Measurements from ENCODE around the gene MTMR4. TPM values are rescaled to one million over a fixed set of nuclear protein-coding genes. Genes with fewer than 3 reads are reported as not detected.
A peak's percentile ranks its signal among the peaks of the same experiment; 100 is the strongest.

The MTMR4 gene
- total RNA-seq, 2 experiments from 2014 or later, result 57.9 to 63.8 TPM

- H3K9me3 Mint-ChIP-seq (ENCODE audit: low read depth), result no peaks in the 10 kb centered on the region
- peaks cover 48% of the 10 kb centered on the region for H3K4me1 Mint-ChIP-seq
- ATAC-seq (peak; percentile 86), DNase-seq (peak; percentile 100)
- peak overlapping the region; percentile 86 for H3K4me3 Mint-ChIP-seq
- peaks cover 3% of the 10 kb centered on the region for H3K27me3 Mint-ChIP-seq
- H3K27ac Mint-ChIP-seq, result peak overlapping the region; percentile 93
- CTCF ChIA-PET, result interaction anchor here (0.5 to 5.1 kb wide), 15 partner anchors 13 to 487 kb away, joined by 3 to 30 read pairs (median 7); partner anchors contain the start of genes RAD51C and TEX14
- H3K36me3 Mint-ChIP-seq, result peaks cover 3% of the 10 kb centered on the region
Observed at GRCh38 chr17:58517928-58518609, 3.6 kb upstream of the MTMR4 start.

- H3K4me3 Mint-ChIP-seq, result peak overlapping the region; percentile 86
- H3K27ac Mint-ChIP-seq, result peak overlapping the region; percentile 93
- CTCF ChIA-PET, result interaction anchor here (1.2 to 2.4 kb wide), 7 partner anchors 18 to 487 kb away, joined by 3 to 20 read pairs (median 9); partner anchors contain the start of genes RAD51C and TEX14
- ATAC-seq (no peak), DNase-seq (no peak)
- peaks cover 3% of the 10 kb centered on the region for H3K27me3 Mint-ChIP-seq
- H3K9me3 Mint-ChIP-seq (ENCODE audit: low read depth), result no peaks in the 10 kb centered on the region
- peaks cover 53% of the 10 kb centered on the region for H3K4me1 Mint-ChIP-seq
- peaks cover 3% of the 10 kb centered on the region for H3K36me3 Mint-ChIP-seq
Observed at GRCh38 chr17:58517378-58517927, 3.0 kb upstream of the MTMR4 start.

DNA sequence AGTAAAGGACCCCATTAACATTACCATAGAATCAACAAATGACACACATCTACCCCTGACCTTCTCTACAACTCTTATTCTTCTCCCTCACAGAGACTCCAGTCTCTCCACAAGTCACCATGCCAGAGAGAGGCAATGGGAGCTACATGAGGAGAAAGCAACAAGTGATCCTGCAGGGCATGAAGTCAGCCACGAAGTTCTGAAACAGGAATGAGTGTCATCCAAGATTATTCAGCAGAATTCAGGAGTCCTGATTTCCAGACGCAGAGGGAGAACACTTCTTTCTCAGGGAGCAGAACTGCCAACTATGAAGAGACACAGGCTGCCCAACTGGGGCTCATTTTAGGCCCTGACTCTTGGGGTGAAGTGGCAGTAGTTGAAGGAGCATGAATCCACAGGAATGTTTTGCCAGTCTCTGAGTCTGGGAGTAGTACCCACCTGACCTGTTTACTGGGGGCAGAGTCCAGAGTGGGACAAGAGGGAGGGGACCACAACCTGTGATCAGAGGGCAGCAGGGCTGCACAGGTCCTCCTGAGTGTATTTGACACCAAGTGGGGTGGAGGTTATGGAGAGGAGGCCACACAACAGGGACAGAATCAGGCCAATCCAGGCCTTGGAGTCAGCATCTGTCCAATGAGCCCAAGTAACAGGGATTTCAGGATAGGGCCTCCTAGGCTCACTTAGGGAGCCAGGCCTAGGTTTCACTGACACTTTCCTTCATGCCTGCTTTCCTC is 2.4 kb upstream of the MTMR4 start:
- DNase-seq, result no peak
- H3K27ac Mint-ChIP-seq, result peak overlapping the region; percentile 93
- H3K9me3 Mint-ChIP-seq (ENCODE audit: low read depth), result no peaks in the 10 kb centered on the region
- peaks cover 56% of the 10 kb centered on the region for H3K4me1 Mint-ChIP-seq
- ATAC-seq, result no peak
- peaks cover 3% of the 10 kb centered on the region for H3K36me3 Mint-ChIP-seq
- H3K4me3 Mint-ChIP-seq, result peak overlapping the region; percentile 86
- peaks cover 3% of the 10 kb centered on the region for H3K27me3 Mint-ChIP-seq
- CTCF ChIA-PET, result interaction anchor here (1.5 kb wide), 1 partner anchor 18 kb away, joined by 3 read pairs; no protein-coding TSS in a partner anchor

DNA sequence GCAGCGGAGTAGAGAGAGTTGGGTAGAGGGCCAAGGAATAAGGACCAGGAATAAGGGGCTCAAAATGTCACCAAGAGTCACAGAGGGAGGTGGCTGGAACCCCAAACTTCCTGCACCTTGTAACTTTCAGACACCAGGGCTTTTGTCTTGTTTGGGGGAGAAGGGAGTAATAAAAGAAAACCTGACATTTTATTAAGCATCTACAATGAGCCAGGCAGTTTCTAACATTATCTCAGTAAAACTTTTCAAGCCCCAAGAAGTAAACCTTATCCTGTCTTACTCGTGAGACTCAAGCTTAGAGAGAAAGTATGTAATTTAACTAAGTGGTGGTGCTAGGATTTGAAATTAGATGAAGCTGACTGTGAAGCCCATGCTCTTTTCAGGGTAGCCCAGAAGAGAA is 848 bp upstream of the MTMR4 start:
- Mint-ChIP-seq H3K9me3 (ENCODE audit: low read depth) (no peaks in the 10 kb centered on the region), H3K4me3 (peak overlapping the region; percentile 60), H3K27me3 (peaks cover 3% of the 10 kb centered on the region), H3K4me1 (peaks cover 61% of the 10 kb centered on the region), H3K36me3 (peaks cover 17% of the 10 kb centered on the region), H3K27ac (peak overlapping the region; percentile 60)
- CTCF ChIA-PET, result interaction anchor here (1.3 to 1.5 kb wide), 3 partner anchors 12 to 266 kb away, joined by 3 to 6 read pairs (median 4); no protein-coding TSS in a partner anchor
- no peak for ATAC-seq
- no peak for DNase-seq

GRCh38 chr17:58514770-58515157 is 326 bp upstream of the MTMR4 start:
- peak overlapping the region; percentile 60 for H3K27ac Mint-ChIP-seq
- CTCF ChIA-PET, result interaction anchor here (1.2 to 1.5 kb wide), 4 partner anchors 12 to 265 kb away, joined by 3 to 6 read pairs (median 4); no protein-coding TSS in a partner anchor
- H3K9me3 Mint-ChIP-seq (ENCODE audit: low read depth), result no peaks in the 10 kb centered on the region
- peak overlapping the region; percentile 60 for H3K4me3 Mint-ChIP-seq
- DNase-seq (no peak), ATAC-seq (no peak)
- H3K27me3 Mint-ChIP-seq, result peaks cover 3% of the 10 kb centered on the region
- peaks cover 21% of the 10 kb centered on the region for H3K36me3 Mint-ChIP-seq
- H3K4me1 Mint-ChIP-seq, result peaks cover 60% of the 10 kb centered on the region

DNA sequence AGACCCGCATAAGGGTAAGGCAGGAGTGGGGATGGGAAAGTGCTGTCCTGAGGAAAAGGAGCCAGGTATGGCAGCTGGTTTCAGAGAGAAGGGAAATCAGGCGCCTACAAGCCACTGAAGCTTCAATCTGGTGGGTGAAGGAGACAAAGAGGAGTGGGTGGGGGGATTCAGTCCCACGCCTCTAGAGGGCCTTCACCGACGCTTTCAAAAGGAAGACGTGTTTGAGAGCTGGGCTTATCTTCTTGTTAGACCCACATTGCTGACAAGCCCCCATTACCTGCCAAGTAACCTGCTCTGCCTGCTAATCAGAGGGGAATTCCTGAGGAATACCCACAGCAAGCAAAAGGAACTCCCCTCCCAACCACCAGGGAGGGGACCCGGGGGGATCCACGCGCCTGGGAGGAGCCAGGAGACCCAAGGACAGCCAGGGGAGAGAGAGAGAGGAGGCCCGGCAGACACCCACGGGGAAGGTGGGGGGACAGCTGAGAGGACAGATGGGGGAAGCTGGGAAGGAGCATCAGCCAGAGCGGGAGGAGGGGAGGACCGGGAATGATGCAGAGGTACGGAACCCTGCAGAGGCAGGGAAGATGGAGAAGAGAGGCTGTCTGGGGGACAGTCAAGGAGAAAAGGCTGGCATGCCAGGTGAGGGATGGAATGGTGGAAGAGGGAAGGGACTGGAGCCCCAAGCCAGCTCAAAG is 1.0 kb downstream of the MTMR4 start:
- ATAC-seq (no peak), DNase-seq (no peak)
- H3K27me3 Mint-ChIP-seq, result peaks cover 3% of the 10 kb centered on the region
- H3K4me3 Mint-ChIP-seq, result peak overlapping the region; percentile 84
- CTCF ChIA-PET, result interaction anchor here (0.8 to 1.2 kb wide), 2 partner anchors 23 to 26 kb away, joined by 3 to 4 read pairs; no protein-coding TSS in a partner anchor
- peaks cover 59% of the 10 kb centered on the region for H3K4me1 Mint-ChIP-seq
- peaks cover 26% of the 10 kb centered on the region for H3K36me3 Mint-ChIP-seq
- H3K27ac Mint-ChIP-seq, result peak overlapping the region; percentile 77
- no peaks in the 10 kb centered on the region for H3K9me3 Mint-ChIP-seq (ENCODE audit: low read depth)

DNA sequence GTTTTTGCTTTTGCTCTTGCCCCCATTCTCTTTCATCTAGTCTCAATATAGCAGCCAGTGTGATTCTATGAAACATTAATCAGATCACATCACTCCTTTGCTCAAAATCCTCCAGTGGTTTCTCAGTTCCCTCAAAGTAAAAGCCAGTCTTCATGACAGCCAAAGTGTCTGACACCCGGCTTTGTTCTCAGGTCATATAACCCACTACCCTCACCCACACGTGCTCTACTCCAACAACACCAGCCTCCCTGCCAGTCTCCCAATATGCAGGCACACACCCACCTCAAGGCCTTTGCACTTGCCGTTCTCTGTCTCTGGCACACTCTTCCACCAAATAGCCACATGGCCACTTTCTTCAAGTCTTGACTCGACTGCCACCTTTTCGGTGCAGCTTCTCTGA is 4.4 kb downstream of the MTMR4 start:
- DNase-seq (no peak), ATAC-seq (no peak)
- Mint-ChIP-seq H3K36me3 (peaks cover 34% of the 10 kb centered on the region), H3K9me3 (ENCODE audit: low read depth) (no peaks in the 10 kb centered on the region), H3K4me3 (no peak overlapping the region), H3K27me3 (no peaks in the 10 kb centered on the region), H3K27ac (no peak overlapping the region), H3K4me1 (peaks cover 36% of the 10 kb centered on the region)
- CTCF ChIA-PET, result no interaction called here

GRCh38 chr17:58508341-58509067 is 5.9 kb downstream of the MTMR4 start:
- Mint-ChIP-seq H3K27ac (no peak overlapping the region), H3K4me3 (no peak overlapping the region), H3K4me1 (peaks cover 29% of the 10 kb centered on the region), H3K9me3 (ENCODE audit: low read depth) (no peaks in the 10 kb centered on the region), H3K27me3 (no peaks in the 10 kb centered on the region), H3K36me3 (peaks cover 44% of the 10 kb centered on the region)
- no peak for DNase-seq
- ATAC-seq, result no peak
- CTCF ChIA-PET, result no interaction called here

- no peak for ATAC-seq
- H3K27ac Mint-ChIP-seq, result no peak overlapping the region
- no peaks in the 10 kb centered on the region for H3K27me3 Mint-ChIP-seq
- DNase-seq, result no peak
- no peak overlapping the region for H3K4me3 Mint-ChIP-seq
- H3K36me3 Mint-ChIP-seq, result peaks cover 53% of the 10 kb centered on the region
- CTCF ChIA-PET, result no interaction called here
- peaks cover 17% of the 10 kb centered on the region for H3K4me1 Mint-ChIP-seq
- no peaks in the 10 kb centered on the region for H3K9me3 Mint-ChIP-seq (ENCODE audit: low read depth)
Observed at GRCh38 chr17:58507123-58507634, 7.3 kb downstream of the MTMR4 start.

GRCh38 chr17:58506354-58507080 is 7.9 kb downstream of the MTMR4 start:
- no peaks in the 10 kb centered on the region for H3K27me3 Mint-ChIP-seq
- no peak overlapping the region for H3K27ac Mint-ChIP-seq
- ATAC-seq (no peak), DNase-seq (no peak)
- H3K36me3 Mint-ChIP-seq, result peaks cover 50% of the 10 kb centered on the region
- H3K4me3 Mint-ChIP-seq, result no peak overlapping the region
- CTCF ChIA-PET, result no interaction called here
- peaks cover 14% of the 10 kb centered on the region for H3K4me1 Mint-ChIP-seq
- no peaks in the 10 kb centered on the region for H3K9me3 Mint-ChIP-seq (ENCODE audit: low read depth)

- Mint-ChIP-seq H3K4me1 (peaks cover 6% of the 10 kb centered on the region), H3K4me3 (no peak overlapping the region), H3K27ac (no peak overlapping the region), H3K9me3 (ENCODE audit: low read depth) (no peaks in the 10 kb centered on the region), H3K36me3 (peaks cover 37% of the 10 kb centered on the region), H3K27me3 (no peaks in the 10 kb centered on the region)
- DNase-seq (no peak), ATAC-seq (no peak)
- CTCF ChIA-PET, result no interaction called here
Observed at GRCh38 chr17:58504826-58505351, 9.5 kb downstream of the MTMR4 start.

DNA sequence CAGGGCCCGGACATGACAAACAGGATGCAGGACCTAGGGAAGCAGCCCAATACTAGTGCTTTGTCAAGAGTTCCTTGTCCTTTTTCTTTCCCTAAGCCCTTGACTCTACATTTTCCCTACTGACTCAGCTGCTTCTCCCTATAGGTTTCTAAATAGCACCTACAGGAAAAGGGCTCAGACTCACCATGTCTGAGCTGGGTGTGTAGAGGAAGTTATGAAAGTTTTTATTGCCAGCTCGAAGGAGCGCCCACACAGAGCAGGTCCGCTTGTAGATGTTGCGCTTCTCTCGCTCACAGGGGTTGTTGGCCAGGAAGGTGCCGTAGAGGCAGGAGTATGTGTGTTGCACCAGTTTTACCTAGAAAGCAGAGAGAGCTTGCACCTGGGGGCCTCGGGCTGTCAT is 10.6 kb downstream of the MTMR4 start:
- CTCF ChIA-PET, result interaction anchor here (0.9 kb wide), 1 partner anchor 16 kb away, joined by 3 read pairs; the partner anchor contains the start of gene HSF5
- Mint-ChIP-seq H3K4me1 (peaks cover 2% of the 10 kb centered on the region), H3K27me3 (no peaks in the 10 kb centered on the region), H3K27ac (no peak overlapping the region), H3K4me3 (no peak overlapping the region), H3K9me3 (ENCODE audit: low read depth) (no peaks in the 10 kb centered on the region), H3K36me3 (peaks cover 36% of the 10 kb centered on the region)
- ATAC-seq (no peak), DNase-seq (no peak)

All from activated CD8-positive, alpha-beta memory T cell treated with anti-CD3 and anti-CD28 coated beads, Interleukin-2, amount 10 ng/mL, durations not matched to agents 7 days and 5 days (primary cell).